GM13977 (cell line): Measurements from ENCODE around the gene ADAD2.

Experiments used
- DNase-seq: peaks from one replicate; pipeline ENCODE4 v3.0.0; 2012; ENCODE audit warnings: low spot score
- in situ Hi-C: fragments of 300-500 bp; cut with MboI; formaldehyde crosslinking; loops from one replicate; pipeline ENCODE4 v1.12.0; 2022; ENCODE audit warnings: low sequenced_read_pairs, low pct_unique_long_range_greater_than_20kb, mixed read lengths, inconsistent platforms; ENCODE audit not compliant: unreplicated experiment
- TF ChIP-seq, protein P1 (sequence below): IDR thresholded peaks from 2 replicates; pipeline ENCODE4 v1.5.1; 2012; ENCODE audit warnings: mild to moderate bottlenecking, control low read depth; ENCODE audit not compliant: insufficient read depth; ENCODE audit errors: extremely low read depth, missing control alignments

Gene ADAD2

GRCh38 chr16:84181144-84181915, 9.6 kb upstream of the ADAD2 start:
- TF ChIP-seq, protein P1, sequence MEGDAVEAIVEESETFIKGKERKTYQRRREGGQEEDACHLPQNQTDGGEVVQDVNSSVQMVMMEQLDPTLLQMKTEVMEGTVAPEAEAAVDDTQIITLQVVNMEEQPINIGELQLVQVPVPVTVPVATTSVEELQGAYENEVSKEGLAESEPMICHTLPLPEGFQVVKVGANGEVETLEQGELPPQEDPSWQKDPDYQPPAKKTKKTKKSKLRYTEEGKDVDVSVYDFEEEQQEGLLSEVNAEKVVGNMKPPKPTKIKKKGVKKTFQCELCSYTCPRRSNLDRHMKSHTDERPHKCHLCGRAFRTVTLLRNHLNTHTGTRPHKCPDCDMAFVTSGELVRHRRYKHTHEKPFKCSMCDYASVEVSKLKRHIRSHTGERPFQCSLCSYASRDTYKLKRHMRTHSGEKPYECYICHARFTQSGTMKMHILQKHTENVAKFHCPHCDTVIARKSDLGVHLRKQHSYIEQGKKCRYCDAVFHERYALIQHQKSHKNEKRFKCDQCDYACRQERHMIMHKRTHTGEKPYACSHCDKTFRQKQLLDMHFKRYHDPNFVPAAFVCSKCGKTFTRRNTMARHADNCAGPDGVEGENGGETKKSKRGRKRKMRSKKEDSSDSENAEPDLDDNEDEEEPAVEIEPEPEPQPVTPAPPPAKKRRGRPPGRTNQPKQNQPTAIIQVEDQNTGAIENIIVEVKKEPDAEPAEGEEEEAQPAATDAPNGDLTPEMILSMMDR, result no peak
- in situ Hi-C loops, result no loop called here
- DNase-seq, result no peak

GRCh38 chr16:84182104-84182503, 8.9 kb upstream of the ADAD2 start:
- TF ChIP-seq, protein P1, result no peak
- DNase-seq, result no peak
- in situ Hi-C loops, result no loop called here

- in situ Hi-C loops, result no loop called here
- no peak for DNase-seq
- TF ChIP-seq, protein P1, result no peak
These were observed 8.0 kb upstream of the ADAD2 start for GRCh38 chr16:84182680-84183571.

- TF ChIP-seq, protein P1, result no peak
- in situ Hi-C loops, result no loop called here
These were observed 7.4 kb upstream of the ADAD2 start for GRCh38 chr16:84183572-84183875.

DNA sequence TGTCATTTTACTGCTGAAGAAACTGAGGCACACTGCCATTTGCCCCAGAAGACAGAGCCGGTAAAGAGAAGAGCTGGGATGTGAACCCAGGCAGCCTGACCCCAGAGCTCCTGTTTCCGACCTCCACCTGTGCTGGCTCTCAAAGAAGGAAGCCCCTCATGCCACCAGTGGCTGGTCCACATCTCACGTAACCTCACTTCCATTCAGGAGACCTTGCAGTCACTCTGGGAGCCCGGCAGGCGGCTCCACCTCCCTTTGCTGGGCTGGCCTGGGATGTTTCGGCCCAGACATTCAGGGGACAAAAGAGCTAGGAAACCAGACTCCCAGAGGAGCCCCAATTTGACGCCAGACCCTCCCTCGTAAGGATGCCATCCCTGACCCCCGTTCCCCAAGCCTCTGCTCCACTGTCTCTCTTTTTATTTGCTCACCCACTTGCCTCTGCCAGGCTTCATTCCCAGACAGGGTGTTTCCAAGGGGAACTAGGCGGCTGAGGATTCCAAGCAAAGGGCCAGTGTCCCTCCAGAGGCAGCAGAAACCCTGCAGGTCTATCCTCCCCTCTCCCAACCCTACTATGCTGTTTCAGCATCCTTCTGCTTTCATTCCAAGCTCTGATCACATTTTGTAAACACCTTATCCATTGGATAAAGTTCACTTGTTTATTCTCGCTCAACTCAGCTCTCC, 6.9 kb upstream of the ADAD2 start:
- DNase-seq, result no peak
- in situ Hi-C loops, result no loop called here
- TF ChIP-seq, protein P1, result no peak

More at GRCh38 chr16:84183572-84183875, 7.4 kb upstream of the ADAD2 start:
- no peak for DNase-seq

DNA sequence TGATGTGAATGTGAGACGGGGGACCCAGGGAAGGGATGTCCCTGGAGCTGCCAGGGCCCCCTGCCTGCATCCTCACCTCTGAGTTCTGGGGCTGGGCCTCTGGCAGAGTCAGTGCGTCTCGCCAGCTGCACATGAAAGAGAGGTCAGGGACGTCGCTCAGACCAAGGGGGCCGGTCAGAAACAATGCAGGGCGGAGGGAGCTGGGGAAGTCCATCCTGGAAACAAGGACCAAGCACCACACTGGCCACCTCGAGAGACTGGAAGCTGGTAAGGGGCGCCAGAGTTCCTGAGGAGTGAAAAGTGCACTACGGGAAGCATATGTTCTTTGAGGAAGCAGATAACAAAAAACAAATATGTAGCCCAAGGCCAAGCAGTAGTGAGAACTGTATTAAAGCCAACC, 6.2 kb upstream of the ADAD2 start:
- no peak for DNase-seq
- TF ChIP-seq, protein P1, result no peak
- in situ Hi-C loops, result no loop called here
